MM.1S (cell line): ENCODE results near the gene C10orf120.

Experiments used
- CTCF ChIP-seq: fragments of 300-600 bp; sonication (generic); IDR thresholded peaks from 2 replicates; pipeline ENCODE4 v1.5.1; 2016; ENCODE audit warnings: antibody characterized with exemption, low read length, mixed read lengths
- EZH2 ChIP-seq: fragments of 300-600 bp; sonication (generic); optimal IDR thresholded peaks from 2 replicates; pipeline ENCODE3; 2017; ENCODE audit warnings: low read depth, mild to moderate bottlenecking, antibody characterized with exemption, low read length, mixed read lengths

GRCh38 chr10:122703483-122704448 is 4.1 kb upstream of the C10orf120 start:
- TF ChIP-seq CTCF (peak; percentile 56), EZH2 (no peak)
